Measurements from ENCODE around the gene CDH4. TPM values are rescaled to one million over a fixed set of nuclear protein-coding genes. Genes with fewer than 3 reads are reported as not detected.

The CDH4 gene
- total RNA-seq, 1 donor from 2014 or later: 3.2 TPM

GRCh38 chr20:61856626-61857413 lies 604.8 kb downstream of the CDH4 start:
- no peak overlapping the region for H3K4me3 Mint-ChIP-seq (ENCODE audit: unreplicated experiment)
- peaks cover 1% of the 10 kb centered on the region for H3K36me3 Mint-ChIP-seq (ENCODE audit: low read depth, unreplicated experiment)
- Histone ChIP-seq H3K9me3 (ENCODE audit: insufficient read depth, low read depth, low read length) (no peaks in the 10 kb centered on the region), H3K9ac (ENCODE audit: low read length) (no peak overlapping the region), H3K27me3 (ENCODE audit: insufficient read depth, low read length) (no peaks in the 10 kb centered on the region), H3K79me2 (ENCODE audit: insufficient read depth, low read length) (no peaks in the 10 kb centered on the region), H3K4me3 (ENCODE audit: insufficient read depth, low read depth, low read length) (no peak overlapping the region), H4K20me1 (ENCODE audit: insufficient read depth, low read length) (peaks cover 6% of the 10 kb centered on the region), H2AFZ (ENCODE audit: low read depth, low read length) (no peak overlapping the region), H3K36me3 (ENCODE audit: insufficient read depth, low read length) (no peaks in the 10 kb centered on the region), H3K27ac (ENCODE audit: low read depth, low read length) (no peak overlapping the region), H3K4me2 (ENCODE audit: low read length) (no peak overlapping the region), H3K4me1 (ENCODE audit: insufficient read depth, low read length) (no peaks in the 10 kb centered on the region)
- no peak for TF ChIP-seq EZH2 (IDR thresholded peaks at IDR 0.05; ENCODE audit: insufficient read depth, low read length)
- no peak for TF ChIP-seq CTCF (IDR thresholded peaks at IDR 0.05; ENCODE audit: insufficient read depth, low read depth, low read length)
- DNase-seq (ENCODE audit: low read depth): no peak
- H3K4me1 Mint-ChIP-seq (ENCODE audit: low read depth, unreplicated experiment): peaks cover 4% of the 10 kb centered on the region
- peaks cover 2% of the 10 kb centered on the region for H3K9me3 Mint-ChIP-seq (ENCODE audit: unreplicated experiment)
- FAIRE-seq: no peak
- no peak overlapping the region for H3K27ac Mint-ChIP-seq (ENCODE audit: unreplicated experiment)
- peaks cover 18% of the 10 kb centered on the region for H3K27me3 Mint-ChIP-seq (ENCODE audit: low read depth, unreplicated experiment)

GRCh38 chr20:61857414-61857775 lies 605.3 kb downstream of the CDH4 start:
- FAIRE-seq: no peak

More at GRCh38 chr20:61857414-61857775, 605.3 kb downstream of the CDH4 start:
- Histone ChIP-seq H3K9me3 (ENCODE audit: insufficient read depth, low read depth, low read length) (no peaks in the 10 kb centered on the region), H3K4me2 (ENCODE audit: low read length) (no peak overlapping the region), H3K4me1 (ENCODE audit: insufficient read depth, low read length) (no peaks in the 10 kb centered on the region), H3K4me3 (ENCODE audit: insufficient read depth, low read depth, low read length) (no peak overlapping the region), H2AFZ (ENCODE audit: low read depth, low read length) (no peak overlapping the region), H3K27me3 (ENCODE audit: insufficient read depth, low read length) (no peaks in the 10 kb centered on the region), H3K36me3 (ENCODE audit: insufficient read depth, low read length) (no peaks in the 10 kb centered on the region), H3K9ac (ENCODE audit: low read length) (no peak overlapping the region), H4K20me1 (ENCODE audit: insufficient read depth, low read length) (peaks cover 6% of the 10 kb centered on the region), H3K79me2 (ENCODE audit: insufficient read depth, low read length) (no peaks in the 10 kb centered on the region), H3K27ac (ENCODE audit: low read depth, low read length) (no peak overlapping the region)
- no peak for DNase-seq (ENCODE audit: low read depth)
- no peak for TF ChIP-seq EZH2 (IDR thresholded peaks at IDR 0.05; ENCODE audit: insufficient read depth, low read length)
- TF ChIP-seq CTCF (IDR thresholded peaks at IDR 0.05; ENCODE audit: insufficient read depth, low read depth, low read length): no peak
- Mint-ChIP-seq H3K4me1 (ENCODE audit: low read depth, unreplicated experiment) (peaks cover 4% of the 10 kb centered on the region), H3K27ac (ENCODE audit: unreplicated experiment) (no peak overlapping the region), H3K36me3 (ENCODE audit: low read depth, unreplicated experiment) (peaks cover 1% of the 10 kb centered on the region), H3K4me3 (ENCODE audit: unreplicated experiment) (no peak overlapping the region), H3K27me3 (ENCODE audit: low read depth, unreplicated experiment) (peaks cover 14% of the 10 kb centered on the region), H3K9me3 (ENCODE audit: unreplicated experiment) (peaks cover 2% of the 10 kb centered on the region)

Data from astrocyte (in vitro differentiated cells and primary cell).